Vagina (tissue), 2 donors: ENCODE results near the gene SPSB1. TPM values are rescaled to one million over a fixed set of nuclear protein-coding genes. Genes with fewer than 3 reads are reported as not detected.

Experiments
- DNase-seq, 2 donors: peaks; one replicate each; pipeline ENCODE4 v3.0.0-alpha.2; 2017; ENCODE audit errors: extremely low spot score in 2 of 2
- H3K27ac ChIP-seq: fragments of 200-600 bp; sonication (generic); one replicate; pipeline ENCODE4 v1.5.1; 2019
- H3K27me3 ChIP-seq: fragments of 200-600 bp; sonication (generic); one replicate; pipeline ENCODE4 v1.5.1; 2019
- H3K36me3 ChIP-seq, 2 donors: fragments of 200-600 bp; sonication (generic); one replicate each; pipeline ENCODE4 v1.5.1; 2017 to 2019
- H3K4me1 ChIP-seq: fragments of 200-600 bp; sonication (generic); one replicate; pipeline ENCODE4 v1.5.1; 2019
- H3K4me3 ChIP-seq, 2 donors: fragments of 200-600 bp; sonication (generic); 1 replicate in 1 of 2; 2 replicates in 1 of 2; pipeline ENCODE4 v1.5.1; 2016 to 2019
- H3K9me3 ChIP-seq: fragments of 200-600 bp; sonication (generic); one replicate; pipeline ENCODE4 v1.5.1; 2019
- CTCF ChIP-seq, 3 experiments: fragments of 450-650 bp in 2 of 3; fragments of 200-600 bp in 1 of 3; sonication (generic) in 1 of 3; IDR thresholded peaks; one replicate each; pipeline ENCODE4 v1.5.1; 2017 to 2019; ENCODE audit warnings: antibody characterized with exemption in 3 of 3, mild to moderate bottlenecking in 2 of 3, moderate library complexity in 2 of 3
- POLR2A ChIP-seq, 2 donors: fragments of 450-650 bp; IDR thresholded peaks; one replicate each; pipeline ENCODE4 v1.6.1; 2017; ENCODE audit warnings: antibody characterized with exemption in 2 of 2, mild to moderate bottlenecking in 2 of 2, moderate library complexity in 2 of 2
- POLR2AphosphoS5 ChIP-seq, 2 donors: sonication (generic); formaldehyde crosslinking; IDR thresholded peaks; one replicate each; pipeline ENCODE4 v1.9.0; 2017; ENCODE audit warnings: antibody characterized with exemption in 2 of 2, mild to moderate bottlenecking in 2 of 2, low read depth in 1 of 2; ENCODE audit not compliant: insufficient read depth in 1 of 2
- intact Hi-C: fragments of 100-400 bp; cut with DNase I; formaldehyde crosslinking; loops from one replicate; pipeline ENCODE4 v1.15.1; 2023
- total RNA-seq: library from RNA; depleted of rRNA; stranded (reverse); fragments of >200 nt; gene quantifications from one replicate; pipeline ENCODE4 v1.2.3, GENCODE V29; 2016

The SPSB1 gene
- total RNA-seq, 1 donor from 2014 or later: 40.0 TPM

GRCh38 chr1:9356021-9356420, 63.3 kb downstream of the SPSB1 start:
- Histone ChIP-seq H3K36me3 (peaks cover 0 to 20% of the 10 kb centered on the region in 2 donors), H3K4me1 (peaks cover 32% of the 10 kb centered on the region), H3K9me3 (no peaks in the 10 kb centered on the region), H3K4me3 (no peak overlapping the region), H3K27me3 (no peaks in the 10 kb centered on the region), H3K27ac (no peak overlapping the region)
- no peak for DNase-seq
- TF ChIP-seq POLR2AphosphoS5 (IDR thresholded peaks at IDR 0.05; ENCODE audit: insufficient read depth in 1 of 2, low read depth in 1 of 2): no peak
- TF ChIP-seq POLR2A (IDR thresholded peaks at IDR 0.05): no peak
- no peak for TF ChIP-seq CTCF (IDR thresholded peaks at IDR 0.05)
- intact Hi-C loops: no loop called here

- Histone ChIP-seq H3K9me3 (no peaks in the 10 kb centered on the region), H3K36me3 (peaks cover 0 to 20% of the 10 kb centered on the region in 2 donors), H3K4me3 (no peak overlapping the region), H3K4me1 (peaks cover 32% of the 10 kb centered on the region), H3K27ac (no peak overlapping the region), H3K27me3 (no peaks in the 10 kb centered on the region)
- no peak for TF ChIP-seq POLR2A (IDR thresholded peaks at IDR 0.05)
- TF ChIP-seq POLR2AphosphoS5 (IDR thresholded peaks at IDR 0.05; ENCODE audit: insufficient read depth in 1 of 2, low read depth in 1 of 2): no peak
- TF ChIP-seq CTCF (IDR thresholded peaks at IDR 0.05): no peak
- DNase-seq: no peak
- intact Hi-C loops: no loop called here
Measured at GRCh38 chr1:9356829-9357466, 64.3 kb downstream of the SPSB1 start.

GRCh38 chr1:9357958-9358357, 65.3 kb downstream of the SPSB1 start:
- no peak overlapping the region for H3K27ac ChIP-seq

GRCh38 chr1:9360371-9361064, 67.8 kb downstream of the SPSB1 start:
- Histone ChIP-seq H3K27ac (no peak overlapping the region), H3K4me1 (peaks cover 35% of the 10 kb centered on the region), H3K4me3 (no peak overlapping the region), H3K36me3 (peaks cover 0 to 20% of the 10 kb centered on the region in 2 donors), H3K27me3 (no peaks in the 10 kb centered on the region), H3K9me3 (no peaks in the 10 kb centered on the region)
- DNase-seq: no peak
- intact Hi-C loops: no loop called here
- TF ChIP-seq POLR2A (IDR thresholded peaks at IDR 0.05): no peak
- no peak for TF ChIP-seq CTCF (IDR thresholded peaks at IDR 0.05)
- no peak for TF ChIP-seq POLR2AphosphoS5 (IDR thresholded peaks at IDR 0.05; ENCODE audit: insufficient read depth in 1 of 2, low read depth in 1 of 2)

More at GRCh38 chr1:9357958-9358357, 65.3 kb downstream of the SPSB1 start:
- no peaks in the 10 kb centered on the region for H3K27me3 ChIP-seq
- no peak for TF ChIP-seq POLR2AphosphoS5 (IDR thresholded peaks at IDR 0.05; ENCODE audit: insufficient read depth in 1 of 2, low read depth in 1 of 2)
- no peak for TF ChIP-seq CTCF (IDR thresholded peaks at IDR 0.05)
- TF ChIP-seq POLR2A (IDR thresholded peaks at IDR 0.05): no peak
- H3K36me3 ChIP-seq: peaks cover 0 to 20% of the 10 kb centered on the region in 2 donors
- H3K4me1 ChIP-seq: peaks cover 32% of the 10 kb centered on the region
- no peak for DNase-seq
- intact Hi-C loops: no loop called here
- H3K9me3 ChIP-seq: no peaks in the 10 kb centered on the region
- no peak overlapping the region for H3K4me3 ChIP-seq
